Loucy (cell line): Measurements from ENCODE around the gene CRB2.

Source experiments
- H2AFZ ChIP-seq: fragments of 200-600 bp; sonication (generic); 2 replicates; pipeline ENCODE4 v1.6.0; 2016; ENCODE audit warnings: antibody characterized with exemption, mild to moderate bottlenecking, low read length, moderate library complexity
- H3F3A ChIP-seq: fragments of 200-600 bp; 2 replicates; pipeline ENCODE4 v1.6.0; 2016; ENCODE audit warnings: antibody characterized with exemption, low read depth, mild to moderate bottlenecking
- H3K27me3 ChIP-seq: fragments of 200-600 bp; sonication (generic); 2 replicates; pipeline ENCODE4 v1.6.1; 2014; ENCODE audit warnings: low read length, mild to moderate bottlenecking; ENCODE audit not compliant: insufficient read depth, poor library complexity, severe bottlenecking
- H3K36me3 ChIP-seq: fragments of 200-600 bp; sonication (generic); 2 replicates; pipeline ENCODE4 v1.6.1; 2016; ENCODE audit warnings: low read length; ENCODE audit not compliant: insufficient read depth
- H3K4me1 ChIP-seq: fragments of 200-600 bp; sonication (generic); 2 replicates; pipeline ENCODE4 v1.5.1; 2014; ENCODE audit warnings: low read length, mild to moderate bottlenecking; ENCODE audit not compliant: insufficient read depth, poor library complexity, severe bottlenecking
- H3K4me2 ChIP-seq: fragments of 200-600 bp; sonication (generic); 2 replicates; pipeline ENCODE4 v1.6.0; 2014; ENCODE audit warnings: antibody characterized with exemption, low read length, low read depth, mild to moderate bottlenecking; ENCODE audit not compliant: poor library complexity, severe bottlenecking
- H3K4me3 ChIP-seq: fragments of 200-600 bp; sonication (generic); 2 replicates; pipeline ENCODE4 v1.5.1; 2014; ENCODE audit warnings: low read length, mild to moderate bottlenecking, mixed read lengths; ENCODE audit not compliant: poor library complexity, severe bottlenecking
- H3K79me2 ChIP-seq: fragments of 200-600 bp; sonication (generic); 2 replicates; pipeline ENCODE4 v1.6.1; 2014; ENCODE audit warnings: low read length; ENCODE audit not compliant: insufficient read depth
- H3K9ac ChIP-seq: fragments of 200-600 bp; sonication (generic); 2 replicates; pipeline ENCODE4 v1.6.0; 2014; ENCODE audit warnings: mild to moderate bottlenecking, low read depth, low read length, moderate library complexity; ENCODE audit not compliant: poor library complexity, severe bottlenecking
- H3K9me2 ChIP-seq: fragments of 200-600 bp; sonication (generic); replicated peaks from 2 replicates; pipeline ENCODE4 v1.6.1; 2016; ENCODE audit warnings: low read depth, low read length, mixed read lengths
- H3K9me3 ChIP-seq: fragments of 200-600 bp; sonication (generic); 2 replicates; pipeline ENCODE4 v1.6.1; 2014; ENCODE audit warnings: mild to moderate bottlenecking, antibody characterized with exemption, low read length, low read depth; ENCODE audit not compliant: insufficient read depth
- H4K20me1 ChIP-seq: fragments of 200-600 bp; sonication (generic); 2 replicates; pipeline ENCODE4 v1.6.0; 2014; ENCODE audit warnings: antibody characterized with exemption, low read length, mild to moderate bottlenecking; ENCODE audit not compliant: insufficient read depth, poor library complexity, severe bottlenecking
- EZH2phosphoT487 ChIP-seq: fragments of 200-600 bp; IDR thresholded peaks from 2 replicates; pipeline ENCODE4 v1.6.1; 2018; ENCODE audit warnings: antibody characterized with exemption, mild to moderate bottlenecking, moderate library complexity, borderline replicate concordance
- TF ChIP-seq, protein P1 (sequence below): fragments of 200-600 bp; sonication (generic); conservative IDR thresholded peaks from 2 replicates; pipeline ENCODE4 v1.5.1; 2014; ENCODE audit warnings: mild to moderate bottlenecking, antibody characterized with exemption, low read length

The CRB2 gene

GRCh38 chr9:123345567-123345955 lies 10.4 kb upstream of the CRB2 start:
- Histone ChIP-seq H3K9me2 (no peaks in the 10 kb centered on the region), H3K4me3 (no peak overlapping the region), H2AFZ (no peak overlapping the region), H3K27me3 (no peaks in the 10 kb centered on the region), H3K79me2 (no peaks in the 10 kb centered on the region), H3K9ac (no peak overlapping the region), H3K4me1 (peaks cover 9% of the 10 kb centered on the region), H3K9me3 (no peaks in the 10 kb centered on the region), H3K4me2 (no peak overlapping the region), H3K36me3 (no peaks in the 10 kb centered on the region), H4K20me1 (no peaks in the 10 kb centered on the region), H3F3A (no peaks in the 10 kb centered on the region)
- no peak for TF ChIP-seq EZH2phosphoT487
- TF ChIP-seq, protein P1, sequence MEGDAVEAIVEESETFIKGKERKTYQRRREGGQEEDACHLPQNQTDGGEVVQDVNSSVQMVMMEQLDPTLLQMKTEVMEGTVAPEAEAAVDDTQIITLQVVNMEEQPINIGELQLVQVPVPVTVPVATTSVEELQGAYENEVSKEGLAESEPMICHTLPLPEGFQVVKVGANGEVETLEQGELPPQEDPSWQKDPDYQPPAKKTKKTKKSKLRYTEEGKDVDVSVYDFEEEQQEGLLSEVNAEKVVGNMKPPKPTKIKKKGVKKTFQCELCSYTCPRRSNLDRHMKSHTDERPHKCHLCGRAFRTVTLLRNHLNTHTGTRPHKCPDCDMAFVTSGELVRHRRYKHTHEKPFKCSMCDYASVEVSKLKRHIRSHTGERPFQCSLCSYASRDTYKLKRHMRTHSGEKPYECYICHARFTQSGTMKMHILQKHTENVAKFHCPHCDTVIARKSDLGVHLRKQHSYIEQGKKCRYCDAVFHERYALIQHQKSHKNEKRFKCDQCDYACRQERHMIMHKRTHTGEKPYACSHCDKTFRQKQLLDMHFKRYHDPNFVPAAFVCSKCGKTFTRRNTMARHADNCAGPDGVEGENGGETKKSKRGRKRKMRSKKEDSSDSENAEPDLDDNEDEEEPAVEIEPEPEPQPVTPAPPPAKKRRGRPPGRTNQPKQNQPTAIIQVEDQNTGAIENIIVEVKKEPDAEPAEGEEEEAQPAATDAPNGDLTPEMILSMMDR, result no peak

GRCh38 chr9:123346026-123346425 lies 10.0 kb upstream of the CRB2 start:
- Histone ChIP-seq H3K4me3 (no peak overlapping the region), H3K4me2 (no peak overlapping the region), H3K79me2 (no peaks in the 10 kb centered on the region), H2AFZ (no peak overlapping the region), H3K9ac (no peak overlapping the region), H3F3A (no peaks in the 10 kb centered on the region), H3K9me3 (no peaks in the 10 kb centered on the region), H4K20me1 (no peaks in the 10 kb centered on the region), H3K27me3 (no peaks in the 10 kb centered on the region), H3K4me1 (peaks cover 6% of the 10 kb centered on the region), H3K9me2 (no peaks in the 10 kb centered on the region), H3K36me3 (no peaks in the 10 kb centered on the region)
- TF ChIP-seq, protein P1, result no peak
- TF ChIP-seq EZH2phosphoT487, result no peak

- H2AFZ ChIP-seq, result no peak overlapping the region
- H3K4me1 ChIP-seq, result no peaks in the 10 kb centered on the region
- no peak overlapping the region for H3K4me3 ChIP-seq
- no peak overlapping the region for H3K4me2 ChIP-seq
- no peaks in the 10 kb centered on the region for H3K9me3 ChIP-seq
- H4K20me1 ChIP-seq, result no peaks in the 10 kb centered on the region
- no peaks in the 10 kb centered on the region for H3F3A ChIP-seq
- no peaks in the 10 kb centered on the region for H3K79me2 ChIP-seq
- TF ChIP-seq EZH2phosphoT487, result no peak
- TF ChIP-seq, protein P1, result no peak
- no peaks in the 10 kb centered on the region for H3K27me3 ChIP-seq
- no peak overlapping the region for H3K9ac ChIP-seq
- H3K36me3 ChIP-seq, result no peaks in the 10 kb centered on the region
- H3K9me2 ChIP-seq, result no peaks in the 10 kb centered on the region
These were observed 9.2 kb upstream of the CRB2 start for GRCh38 chr9:123346826-123347225.
